ENCODE measurements around the gene CSF1.

The CSF1 gene

DNA sequence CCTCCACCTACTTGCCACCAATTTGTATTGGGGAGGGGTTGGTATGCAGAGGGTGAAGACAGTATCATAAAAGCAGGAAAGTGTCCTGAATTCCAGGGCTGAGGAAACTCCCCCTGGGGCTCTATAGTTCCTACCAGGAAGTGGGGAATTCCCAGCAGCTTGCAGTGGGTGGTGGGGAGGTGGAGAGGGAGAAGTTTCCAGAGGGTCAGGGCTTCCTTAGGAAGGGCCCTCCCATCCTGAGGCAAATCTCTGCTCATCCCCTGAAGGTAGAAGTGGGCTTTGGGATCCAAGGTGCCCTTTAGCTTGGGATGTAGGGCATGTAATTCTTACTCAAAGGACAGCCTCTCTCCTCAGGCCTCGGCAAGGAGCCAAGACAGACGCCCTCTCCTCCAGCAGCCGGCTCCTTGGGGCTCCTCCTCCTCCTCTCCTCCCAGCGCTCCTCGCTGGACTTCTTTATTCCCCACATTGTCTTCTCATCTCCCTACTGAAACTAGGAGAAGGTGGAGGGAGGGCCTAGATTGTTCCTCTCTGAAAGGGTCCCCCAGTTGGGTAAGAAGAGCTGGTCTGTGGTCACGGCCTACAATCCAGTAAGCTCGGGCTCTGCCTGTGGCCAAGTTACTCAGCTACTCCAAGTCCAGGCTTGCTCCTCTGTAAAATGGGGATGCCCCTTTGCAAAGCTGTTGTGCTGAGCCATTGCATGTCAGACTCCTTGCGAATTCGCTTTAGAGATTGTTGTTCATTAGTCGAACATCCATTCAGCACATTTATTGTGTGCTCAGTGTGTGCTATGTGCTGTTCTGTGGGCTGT lies 17.9 kb upstream of the CSF1 start:
- DNase-seq, result no peak
- H3K27ac ChIP-seq, result no peak overlapping the region

DNA sequence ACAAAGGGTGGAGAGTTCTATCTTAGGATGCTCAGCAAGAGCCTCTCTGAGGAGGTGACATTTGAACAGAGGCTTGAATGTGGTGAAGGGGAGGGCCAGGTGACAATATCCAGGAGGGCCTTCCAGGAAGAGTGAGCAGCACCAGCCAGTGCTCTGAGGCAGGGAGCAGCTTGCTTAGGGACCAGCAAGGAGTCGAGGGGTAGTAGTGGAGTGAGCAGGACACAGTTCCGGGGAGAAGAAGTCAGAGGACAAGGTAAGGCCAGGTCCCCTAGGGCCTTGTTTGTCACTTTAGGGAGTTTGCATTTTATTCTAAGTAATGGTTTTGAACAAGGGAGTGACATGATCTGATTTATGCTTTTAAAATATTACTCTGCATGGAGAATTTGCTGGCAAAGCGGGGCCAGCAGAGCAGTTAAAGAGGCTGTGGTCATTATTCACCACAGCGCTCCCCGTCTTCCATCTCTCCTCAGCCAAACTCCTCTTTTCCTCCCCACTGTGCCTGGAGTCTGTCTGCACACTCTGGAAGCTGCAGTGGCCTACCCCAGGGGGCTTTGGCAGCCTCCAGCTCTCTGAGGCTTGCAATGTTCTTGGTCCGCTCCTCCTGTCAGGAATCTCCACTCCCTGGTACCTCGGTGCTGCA lies 17.0 kb upstream of the CSF1 start:
- no peak for DNase-seq
- Histone ChIP-seq H3K4me3 (ENCODE audit: low read depth, low read length) (no peak overlapping the region), H3K9me3 (ENCODE audit: severe bottlenecking) (no peaks in the 10 kb centered on the region), H3K27me3 (ENCODE audit: insufficient read depth, low read depth, severe bottlenecking) (no peaks in the 10 kb centered on the region), H3K36me3 (no peaks in the 10 kb centered on the region), H3K27ac (no peak overlapping the region)
- TF ChIP-seq, protein P1, sequence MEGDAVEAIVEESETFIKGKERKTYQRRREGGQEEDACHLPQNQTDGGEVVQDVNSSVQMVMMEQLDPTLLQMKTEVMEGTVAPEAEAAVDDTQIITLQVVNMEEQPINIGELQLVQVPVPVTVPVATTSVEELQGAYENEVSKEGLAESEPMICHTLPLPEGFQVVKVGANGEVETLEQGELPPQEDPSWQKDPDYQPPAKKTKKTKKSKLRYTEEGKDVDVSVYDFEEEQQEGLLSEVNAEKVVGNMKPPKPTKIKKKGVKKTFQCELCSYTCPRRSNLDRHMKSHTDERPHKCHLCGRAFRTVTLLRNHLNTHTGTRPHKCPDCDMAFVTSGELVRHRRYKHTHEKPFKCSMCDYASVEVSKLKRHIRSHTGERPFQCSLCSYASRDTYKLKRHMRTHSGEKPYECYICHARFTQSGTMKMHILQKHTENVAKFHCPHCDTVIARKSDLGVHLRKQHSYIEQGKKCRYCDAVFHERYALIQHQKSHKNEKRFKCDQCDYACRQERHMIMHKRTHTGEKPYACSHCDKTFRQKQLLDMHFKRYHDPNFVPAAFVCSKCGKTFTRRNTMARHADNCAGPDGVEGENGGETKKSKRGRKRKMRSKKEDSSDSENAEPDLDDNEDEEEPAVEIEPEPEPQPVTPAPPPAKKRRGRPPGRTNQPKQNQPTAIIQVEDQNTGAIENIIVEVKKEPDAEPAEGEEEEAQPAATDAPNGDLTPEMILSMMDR (IDR thresholded peaks at IDR 0.05; ENCODE audit: low read depth, low read length), result no peak

More for the DNA sequence above, 17.9 kb upstream of the CSF1 start:
- Histone ChIP-seq H3K36me3 (no peaks in the 10 kb centered on the region), H3K9me3 (ENCODE audit: severe bottlenecking) (no peaks in the 10 kb centered on the region), H3K27me3 (ENCODE audit: insufficient read depth, low read depth, severe bottlenecking) (no peaks in the 10 kb centered on the region), H3K4me3 (ENCODE audit: low read depth, low read length) (no peak overlapping the region)
- TF ChIP-seq, protein P1 (IDR thresholded peaks at IDR 0.05; ENCODE audit: low read depth, low read length), result no peak

DNA sequence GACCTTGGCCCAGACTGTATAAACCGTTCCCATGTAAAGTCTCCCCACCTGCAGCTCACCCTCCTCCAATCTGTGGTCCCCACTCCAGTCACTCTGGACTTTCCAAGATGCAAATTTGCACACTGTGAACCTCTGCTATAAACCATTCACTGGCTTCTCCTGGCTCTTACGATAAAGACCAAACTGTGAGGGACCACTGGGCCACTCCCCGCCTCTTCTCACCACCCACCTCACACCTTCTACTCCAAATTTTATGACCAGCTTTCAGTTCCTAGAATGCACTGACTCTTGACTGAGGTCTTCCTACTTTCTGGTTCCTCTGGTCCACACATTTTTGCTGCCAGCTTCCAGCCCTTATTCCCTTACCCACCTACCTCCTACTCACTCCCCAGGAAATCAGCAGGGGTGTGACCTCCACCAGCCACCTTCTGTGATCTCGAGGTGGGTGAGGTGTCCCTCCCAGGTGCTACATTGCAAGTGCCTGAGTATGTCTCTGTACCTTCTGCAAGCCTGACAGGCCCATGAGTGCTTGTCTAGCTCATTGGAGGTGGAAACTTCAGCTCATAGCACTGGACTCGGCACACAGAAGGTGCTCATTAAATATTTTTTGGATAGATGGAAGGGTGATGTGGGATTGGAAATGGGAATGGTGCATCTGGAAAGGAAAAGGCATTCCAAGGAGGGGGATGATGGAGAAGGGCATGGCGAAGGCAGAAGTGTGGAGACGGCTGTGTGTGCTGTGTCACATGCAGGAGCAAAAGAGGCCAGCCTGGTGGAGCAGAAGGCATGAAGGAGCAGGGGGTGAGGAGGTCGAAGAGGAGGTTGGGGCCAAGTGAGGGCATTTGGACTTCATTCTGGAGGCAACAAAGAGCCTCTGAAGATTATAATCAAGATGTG lies 15.6 kb upstream of the CSF1 start:
- DNase-seq, result no peak
- no peaks in the 10 kb centered on the region for H3K27me3 ChIP-seq (ENCODE audit: insufficient read depth, low read depth, severe bottlenecking)
- H3K4me3 ChIP-seq (ENCODE audit: low read depth, low read length), result no peak overlapping the region
- TF ChIP-seq, protein P1 (IDR thresholded peaks at IDR 0.05; ENCODE audit: low read depth, low read length), result no peak
- no peaks in the 10 kb centered on the region for H3K36me3 ChIP-seq
- H3K9me3 ChIP-seq (ENCODE audit: severe bottlenecking), result no peaks in the 10 kb centered on the region
- H3K27ac ChIP-seq, result no peak overlapping the region

DNA sequence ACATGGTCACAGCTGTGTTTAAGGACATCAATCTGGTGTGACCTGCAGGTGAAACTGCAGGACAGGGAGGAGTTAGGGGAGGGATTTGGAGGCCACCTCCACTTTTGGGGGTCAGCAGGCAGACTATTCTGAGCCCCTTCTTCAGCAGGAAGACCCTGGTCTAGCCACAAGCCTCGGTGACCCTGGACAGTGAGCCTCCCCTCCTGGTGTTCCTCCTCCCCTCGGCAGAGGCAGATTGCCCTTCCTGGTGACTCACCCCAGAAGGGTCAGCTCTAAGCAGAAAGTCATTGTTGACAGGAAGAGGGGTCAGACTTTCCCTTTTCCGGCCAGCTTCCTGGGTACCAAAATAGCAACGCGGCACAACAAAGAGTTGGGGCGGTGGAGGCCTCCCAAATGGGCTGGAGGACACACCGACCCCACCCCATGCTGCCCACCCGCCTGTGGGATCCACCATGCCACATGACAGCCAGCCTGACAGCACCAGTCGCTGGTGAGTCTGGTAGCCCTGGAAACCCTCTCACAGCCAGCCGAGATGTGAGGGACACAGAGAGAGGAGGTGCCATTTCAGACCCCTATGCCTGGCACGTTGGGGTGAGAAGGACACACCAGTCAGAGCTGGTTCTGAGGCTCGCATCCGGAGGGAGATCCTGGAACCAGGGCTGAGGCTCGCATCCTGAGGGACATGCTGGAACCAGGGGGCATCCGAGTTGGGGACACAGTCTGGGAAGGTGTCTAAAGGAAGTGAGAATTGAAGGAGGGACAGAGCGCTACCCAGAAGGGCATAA lies 14.7 kb upstream of the CSF1 start:
- Histone ChIP-seq H3K9me3 (ENCODE audit: severe bottlenecking) (no peaks in the 10 kb centered on the region), H3K27me3 (ENCODE audit: insufficient read depth, low read depth, severe bottlenecking) (no peaks in the 10 kb centered on the region), H3K4me3 (ENCODE audit: low read depth, low read length) (no peak overlapping the region), H3K36me3 (no peaks in the 10 kb centered on the region), H3K27ac (no peak overlapping the region)
- TF ChIP-seq, protein P1 (IDR thresholded peaks at IDR 0.05; ENCODE audit: low read depth, low read length), result no peak
- no peak for DNase-seq

DNA sequence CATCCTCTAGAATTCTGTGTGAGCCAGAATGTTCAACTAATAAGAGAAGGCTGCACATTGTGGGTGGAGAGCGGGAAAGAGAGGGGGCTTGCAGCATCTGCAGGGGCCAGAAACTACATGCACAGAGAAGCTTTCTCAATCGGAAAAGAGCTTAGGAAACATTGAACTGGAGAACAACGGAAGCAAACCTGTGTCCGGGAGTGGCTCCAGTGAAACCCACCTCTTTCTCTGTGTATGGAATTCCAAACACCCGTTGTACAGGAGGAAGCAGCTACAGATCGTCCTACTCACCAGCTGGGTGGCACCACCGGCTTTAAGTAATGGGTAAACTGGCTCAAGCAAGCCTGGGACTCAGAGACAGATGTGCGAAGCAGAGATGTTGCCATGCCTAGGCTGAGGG lies 14.0 kb upstream of the CSF1 start:
- Histone ChIP-seq H3K36me3 (no peaks in the 10 kb centered on the region), H3K27ac (no peak overlapping the region), H3K27me3 (ENCODE audit: insufficient read depth, low read depth, severe bottlenecking) (no peaks in the 10 kb centered on the region), H3K9me3 (ENCODE audit: severe bottlenecking) (no peaks in the 10 kb centered on the region), H3K4me3 (ENCODE audit: low read depth, low read length) (no peak overlapping the region)
- no peak for DNase-seq
- TF ChIP-seq, protein P1 (IDR thresholded peaks at IDR 0.05; ENCODE audit: low read depth, low read length), result no peak
